Measurements from ENCODE around the gene ARHGEF40.

Gene ARHGEF40

DNA sequence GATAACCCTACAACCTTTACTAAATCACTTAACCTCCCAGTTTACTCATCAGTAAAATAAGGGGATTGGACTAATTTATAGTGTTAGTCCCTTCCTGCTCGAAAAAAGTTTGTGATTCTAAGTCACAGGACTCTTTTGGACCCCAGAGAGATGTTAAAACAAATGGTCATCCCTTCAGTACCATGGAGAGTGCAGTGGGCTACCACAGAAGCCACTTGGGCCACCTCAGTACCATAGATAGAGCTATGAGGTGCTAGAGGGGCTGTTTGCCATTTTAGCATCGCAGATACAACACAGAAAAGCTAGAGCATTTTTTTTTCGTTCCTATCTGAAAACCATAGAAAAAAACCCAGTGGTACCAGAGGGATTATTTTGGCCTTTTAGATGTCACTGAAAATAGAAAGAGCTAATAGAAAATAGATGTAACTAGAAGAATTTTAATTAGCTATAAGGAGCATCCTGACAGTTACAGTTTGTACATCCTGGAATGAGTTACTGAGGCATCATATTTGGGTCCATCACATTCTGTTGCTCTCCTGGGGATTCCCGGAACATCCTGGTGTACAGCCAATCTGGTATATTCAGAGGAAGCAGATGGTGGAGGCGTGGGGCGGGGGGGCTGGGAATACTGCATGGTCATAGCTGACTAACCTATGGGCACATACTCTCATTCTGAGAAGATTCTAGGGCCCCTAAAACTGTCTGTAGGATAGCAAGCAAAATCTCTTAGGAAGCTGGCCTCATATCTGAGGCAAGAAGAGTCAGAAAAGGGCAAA lies 25.5 kb downstream of the ARHGEF40 start:
- Histone ChIP-seq H3K4me3 (ENCODE audit: insufficient read depth, low read length, poor library complexity, severe bottlenecking) (no peak overlapping the region), H3K9me3 (ENCODE audit: insufficient read depth, low read length) (no peaks in the 10 kb centered on the region), H3K79me2 (ENCODE audit: insufficient read depth, low read length) (no peaks in the 10 kb centered on the region), H3F3A (ENCODE audit: insufficient read depth) (peaks cover 4% of the 10 kb centered on the region; the same call in 1 of the 2 replicates), H3K9me2 (replicated peaks; ENCODE audit: insufficient read depth, low read length) (no peaks in the 10 kb centered on the region), H3K4me2 (ENCODE audit: low read depth, low read length, poor library complexity, severe bottlenecking) (no peak overlapping the region), H3K36me3 (ENCODE audit: low read length) (no peaks in the 10 kb centered on the region), H3K9ac (ENCODE audit: low read length) (no peak overlapping the region), H2AFZ (ENCODE audit: low read depth, low read length, severe bottlenecking) (no peak overlapping the region), H3K27me3 (ENCODE audit: low read length) (no peaks in the 10 kb centered on the region), H3K27ac (ENCODE audit: low read depth, low read length) (no peak overlapping the region), H4K20me1 (ENCODE audit: low read depth, low read length) (no peaks in the 10 kb centered on the region)
- no peak for TF ChIP-seq EZH2phosphoT487 (conservative IDR thresholded peaks at IDR 0.05; ENCODE audit: low read length)
- TF ChIP-seq, protein P1, sequence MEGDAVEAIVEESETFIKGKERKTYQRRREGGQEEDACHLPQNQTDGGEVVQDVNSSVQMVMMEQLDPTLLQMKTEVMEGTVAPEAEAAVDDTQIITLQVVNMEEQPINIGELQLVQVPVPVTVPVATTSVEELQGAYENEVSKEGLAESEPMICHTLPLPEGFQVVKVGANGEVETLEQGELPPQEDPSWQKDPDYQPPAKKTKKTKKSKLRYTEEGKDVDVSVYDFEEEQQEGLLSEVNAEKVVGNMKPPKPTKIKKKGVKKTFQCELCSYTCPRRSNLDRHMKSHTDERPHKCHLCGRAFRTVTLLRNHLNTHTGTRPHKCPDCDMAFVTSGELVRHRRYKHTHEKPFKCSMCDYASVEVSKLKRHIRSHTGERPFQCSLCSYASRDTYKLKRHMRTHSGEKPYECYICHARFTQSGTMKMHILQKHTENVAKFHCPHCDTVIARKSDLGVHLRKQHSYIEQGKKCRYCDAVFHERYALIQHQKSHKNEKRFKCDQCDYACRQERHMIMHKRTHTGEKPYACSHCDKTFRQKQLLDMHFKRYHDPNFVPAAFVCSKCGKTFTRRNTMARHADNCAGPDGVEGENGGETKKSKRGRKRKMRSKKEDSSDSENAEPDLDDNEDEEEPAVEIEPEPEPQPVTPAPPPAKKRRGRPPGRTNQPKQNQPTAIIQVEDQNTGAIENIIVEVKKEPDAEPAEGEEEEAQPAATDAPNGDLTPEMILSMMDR (IDR thresholded peaks at IDR 0.05; ENCODE audit: insufficient read depth, low read length, poor library complexity, severe bottlenecking), result no peak

DNA sequence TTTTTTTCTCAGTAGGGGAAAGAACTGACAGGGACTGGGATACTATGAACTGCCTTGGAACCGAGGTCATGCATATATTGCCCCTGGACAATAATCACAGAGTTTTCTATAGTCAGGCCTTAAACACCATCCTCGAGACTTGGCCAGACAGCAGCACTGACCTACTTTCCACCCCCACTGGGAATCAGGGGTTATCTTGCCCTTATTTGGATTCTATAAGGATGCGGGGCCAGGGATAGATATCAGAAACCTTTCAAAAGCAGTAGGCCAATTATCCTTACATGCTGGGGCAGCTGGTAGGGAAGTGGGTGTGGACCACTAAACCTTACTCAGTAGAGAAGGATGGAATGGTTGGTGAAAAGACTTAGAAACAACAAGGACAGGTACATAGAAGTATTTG lies 26.3 kb downstream of the ARHGEF40 start:
- Histone ChIP-seq H3K9me2 (replicated peaks; ENCODE audit: insufficient read depth, low read length) (no peaks in the 10 kb centered on the region), H4K20me1 (ENCODE audit: low read depth, low read length) (no peaks in the 10 kb centered on the region), H3K27me3 (ENCODE audit: low read length) (no peaks in the 10 kb centered on the region), H2AFZ (ENCODE audit: low read depth, low read length, severe bottlenecking) (no peak overlapping the region), H3K36me3 (ENCODE audit: low read length) (no peaks in the 10 kb centered on the region), H3K79me2 (ENCODE audit: insufficient read depth, low read length) (no peaks in the 10 kb centered on the region), H3K27ac (ENCODE audit: low read depth, low read length) (no peak overlapping the region), H3K4me3 (ENCODE audit: insufficient read depth, low read length, poor library complexity, severe bottlenecking) (no peak overlapping the region), H3F3A (ENCODE audit: insufficient read depth) (peaks cover 4% of the 10 kb centered on the region; the same call in 1 of the 2 replicates), H3K9me3 (ENCODE audit: insufficient read depth, low read length) (no peaks in the 10 kb centered on the region), H3K9ac (ENCODE audit: low read length) (no peak overlapping the region), H3K4me2 (ENCODE audit: low read depth, low read length, poor library complexity, severe bottlenecking) (no peak overlapping the region)
- no peak for TF ChIP-seq EZH2phosphoT487 (conservative IDR thresholded peaks at IDR 0.05; ENCODE audit: low read length)
- TF ChIP-seq, protein P1 (IDR thresholded peaks at IDR 0.05; ENCODE audit: insufficient read depth, low read length, poor library complexity, severe bottlenecking), result no peak

DNA sequence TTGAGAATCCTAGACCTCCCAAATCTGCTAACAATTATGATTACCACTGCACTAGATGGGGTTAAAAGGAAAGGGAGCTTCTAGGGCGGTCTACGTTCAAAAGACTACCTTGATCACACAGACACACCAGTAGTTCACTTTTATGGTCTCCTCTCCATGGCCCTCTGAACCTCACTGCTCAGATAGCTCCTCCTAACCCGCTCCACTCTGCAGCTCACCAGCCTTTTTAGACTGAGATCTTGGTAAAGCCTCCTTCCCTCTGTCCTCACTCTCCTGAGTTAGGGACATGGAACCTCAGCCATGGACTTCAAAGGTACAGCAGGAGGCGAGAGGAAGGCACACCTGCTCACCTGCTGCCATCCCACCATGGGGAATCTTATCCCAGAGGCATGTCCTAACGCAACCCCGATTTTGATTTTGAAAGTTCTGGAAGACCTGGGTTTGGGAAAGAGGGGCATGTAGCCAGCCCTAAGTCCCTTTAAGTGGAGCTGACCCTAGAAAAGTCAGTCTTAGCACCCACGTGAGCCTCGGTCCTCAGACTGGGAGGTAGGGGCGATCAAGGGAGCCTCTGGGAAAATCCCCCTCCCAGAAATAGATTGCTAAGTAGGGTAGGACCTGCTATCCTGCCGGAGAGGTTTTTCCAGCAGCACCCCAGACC lies 27.0 kb downstream of the ARHGEF40 start:
- H3F3A ChIP-seq (ENCODE audit: insufficient read depth), result peaks cover 4% of the 10 kb centered on the region; the same call in 1 of the 2 replicates
- no peak overlapping the region for H2AFZ ChIP-seq (ENCODE audit: low read depth, low read length, severe bottlenecking)
- no peak overlapping the region for H3K4me2 ChIP-seq (ENCODE audit: low read depth, low read length, poor library complexity, severe bottlenecking)
- H3K27ac ChIP-seq (ENCODE audit: low read depth, low read length), result no peak overlapping the region
- H3K9me3 ChIP-seq (ENCODE audit: insufficient read depth, low read length), result no peaks in the 10 kb centered on the region
- no peak for TF ChIP-seq EZH2phosphoT487 (conservative IDR thresholded peaks at IDR 0.05; ENCODE audit: low read length)
- TF ChIP-seq, protein P1 (IDR thresholded peaks at IDR 0.05; ENCODE audit: insufficient read depth, low read length, poor library complexity, severe bottlenecking), result no peak
- no peaks in the 10 kb centered on the region for H4K20me1 ChIP-seq (ENCODE audit: low read depth, low read length)
- no peak overlapping the region for H3K9ac ChIP-seq (ENCODE audit: low read length)
- H3K4me3 ChIP-seq (ENCODE audit: insufficient read depth, low read length, poor library complexity, severe bottlenecking), result no peak overlapping the region
- H3K79me2 ChIP-seq (ENCODE audit: insufficient read depth, low read length), result no peaks in the 10 kb centered on the region
- H3K36me3 ChIP-seq (ENCODE audit: low read length), result no peaks in the 10 kb centered on the region
- no peaks in the 10 kb centered on the region for H3K9me2 ChIP-seq (replicated peaks; ENCODE audit: insufficient read depth, low read length)
- no peaks in the 10 kb centered on the region for H3K27me3 ChIP-seq (ENCODE audit: low read length)
